HG02623 (cell line): Measurements from ENCODE around the gene HPS5.

Experiments
- ATAC-seq: cut with Tn5 transposase; IDR thresholded peaks from one replicate; pipeline ENCODE4 v1.9.1; 2021; ENCODE audit warnings: moderate library complexity; ENCODE audit not compliant: unreplicated experiment

HPS5 gene

DNA sequence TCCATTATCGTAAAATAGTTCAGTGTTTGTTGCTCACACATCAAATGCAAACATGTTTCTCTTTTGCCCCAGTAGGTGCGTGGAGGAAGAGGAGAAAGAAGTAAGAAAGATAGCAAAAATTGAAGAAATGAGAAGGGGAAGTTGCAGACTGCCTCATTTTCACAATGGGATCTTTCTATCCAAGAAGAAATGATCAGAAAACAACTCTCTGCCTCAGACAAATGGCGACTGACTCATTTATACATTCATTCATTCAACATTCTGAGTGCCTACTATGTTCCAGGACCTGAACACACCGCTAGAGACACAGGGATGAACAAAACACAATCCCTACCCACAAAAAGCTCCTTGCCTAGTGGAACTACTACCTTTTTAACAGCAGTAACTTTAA, 367 bp downstream of the HPS5 start:
- peak; percentile 3 for ATAC-seq

DNA sequence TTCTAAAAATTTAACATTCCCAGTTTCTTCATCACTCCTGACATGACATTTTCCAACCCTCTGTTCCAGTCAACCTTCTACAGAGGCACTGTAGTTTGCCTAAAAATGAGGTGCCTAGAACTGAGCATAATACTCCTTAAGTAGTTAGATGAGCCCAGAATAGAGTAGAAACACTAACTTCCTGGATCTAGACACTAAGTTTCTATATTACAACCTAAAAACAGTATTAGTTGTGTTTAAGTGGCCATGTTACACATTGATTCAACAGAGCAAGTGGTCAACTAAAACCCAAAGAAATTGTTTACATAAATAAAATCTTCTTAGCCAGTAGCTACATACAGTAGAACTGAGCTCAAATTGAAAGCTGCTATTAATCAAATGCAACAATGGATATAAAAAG, 1.3 kb downstream of the HPS5 start:
- no peak for ATAC-seq

DNA sequence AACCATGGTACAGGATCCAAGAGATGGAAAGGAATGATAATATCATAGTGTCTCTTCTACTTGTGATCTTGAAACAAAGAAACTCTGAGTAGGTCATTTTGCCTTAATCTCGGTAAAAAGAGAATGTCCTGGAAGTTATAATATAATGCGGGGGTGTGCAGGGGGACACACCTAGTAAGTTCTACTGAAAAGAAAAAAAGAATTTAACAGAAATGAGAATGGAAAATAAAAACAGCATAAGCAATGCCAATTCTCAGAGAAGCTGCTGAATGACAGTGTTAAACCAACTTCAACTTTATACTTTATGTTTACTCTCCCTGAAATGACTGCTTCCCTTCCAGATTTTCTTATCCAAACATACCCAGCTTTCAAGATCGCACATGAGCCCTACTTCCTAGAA, 2.0 kb downstream of the HPS5 start:
- no peak for ATAC-seq

DNA sequence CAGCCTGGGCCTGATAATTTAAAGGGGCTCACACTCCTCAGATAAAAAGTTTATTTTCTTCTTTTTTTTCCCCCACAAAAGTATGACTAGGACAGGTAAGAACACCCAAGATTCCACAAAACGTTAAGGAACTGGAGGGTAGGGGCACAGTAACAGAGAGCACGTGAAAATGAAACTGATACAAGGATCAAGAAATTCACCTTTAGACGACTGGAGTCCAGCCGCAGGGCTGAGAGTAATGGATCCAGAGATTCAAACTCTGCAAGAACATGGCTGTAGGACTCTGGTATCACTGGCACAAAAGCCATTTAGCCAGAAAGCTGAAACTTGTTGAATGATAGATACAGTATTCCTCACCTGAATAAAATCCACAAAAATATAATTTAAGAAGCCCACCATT, 4.4 kb downstream of the HPS5 start:
- no peak for ATAC-seq

DNA sequence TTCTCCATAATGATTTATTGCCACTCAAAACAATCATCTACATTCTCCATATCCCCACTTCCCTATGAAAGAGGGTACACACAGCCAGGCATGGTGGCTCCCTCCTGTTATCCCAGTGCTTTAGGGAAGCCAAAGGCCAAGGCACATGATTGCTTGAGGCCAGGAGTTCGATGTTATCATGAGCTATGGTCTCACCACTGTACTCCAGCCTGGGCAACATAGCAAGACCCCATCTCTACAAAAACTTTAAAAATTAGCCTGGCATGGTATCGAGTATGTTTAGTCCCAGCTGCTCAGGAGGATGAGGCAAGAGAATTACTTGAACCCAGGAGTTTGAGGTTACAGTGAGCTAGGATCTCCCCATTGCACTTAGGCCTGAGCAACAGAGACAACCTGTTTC, 6.0 kb downstream of the HPS5 start:
- no peak for ATAC-seq

DNA sequence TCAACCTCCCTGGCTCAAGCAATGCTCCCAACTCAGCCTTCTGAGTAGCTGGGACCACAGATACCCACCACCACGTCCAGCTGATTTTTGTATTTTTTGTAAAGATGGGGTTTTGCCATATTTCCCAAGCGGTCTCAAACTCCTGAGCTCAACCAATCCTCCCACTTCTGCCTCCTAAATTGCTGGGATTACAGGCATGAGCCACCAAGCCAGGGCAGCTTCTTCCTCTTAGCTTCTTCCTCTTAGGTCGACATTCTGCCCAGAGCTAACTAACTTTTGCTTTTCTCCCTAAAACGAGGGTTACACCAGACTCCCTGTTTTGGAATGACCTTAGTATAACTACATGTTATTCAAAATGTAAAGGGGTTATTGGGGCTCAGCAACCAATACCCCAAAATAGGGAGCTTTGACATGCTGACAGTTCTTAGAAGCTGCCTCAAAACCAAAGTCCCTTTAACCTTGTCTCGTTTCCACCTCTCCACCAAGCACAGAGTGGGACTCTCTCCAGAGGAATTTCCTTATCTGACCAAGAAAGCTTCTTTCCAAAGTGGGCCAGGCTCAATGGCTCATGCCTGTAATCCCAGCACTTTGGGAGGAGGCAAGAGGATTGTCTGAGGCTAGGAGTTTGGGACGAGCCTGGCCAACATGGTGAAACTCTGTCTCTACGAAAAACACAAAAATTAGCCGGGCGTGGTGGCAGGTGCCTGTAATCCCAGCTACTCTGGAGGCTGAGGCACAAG, 7.0 kb downstream of the HPS5 start:
- ATAC-seq, result no peak

DNA sequence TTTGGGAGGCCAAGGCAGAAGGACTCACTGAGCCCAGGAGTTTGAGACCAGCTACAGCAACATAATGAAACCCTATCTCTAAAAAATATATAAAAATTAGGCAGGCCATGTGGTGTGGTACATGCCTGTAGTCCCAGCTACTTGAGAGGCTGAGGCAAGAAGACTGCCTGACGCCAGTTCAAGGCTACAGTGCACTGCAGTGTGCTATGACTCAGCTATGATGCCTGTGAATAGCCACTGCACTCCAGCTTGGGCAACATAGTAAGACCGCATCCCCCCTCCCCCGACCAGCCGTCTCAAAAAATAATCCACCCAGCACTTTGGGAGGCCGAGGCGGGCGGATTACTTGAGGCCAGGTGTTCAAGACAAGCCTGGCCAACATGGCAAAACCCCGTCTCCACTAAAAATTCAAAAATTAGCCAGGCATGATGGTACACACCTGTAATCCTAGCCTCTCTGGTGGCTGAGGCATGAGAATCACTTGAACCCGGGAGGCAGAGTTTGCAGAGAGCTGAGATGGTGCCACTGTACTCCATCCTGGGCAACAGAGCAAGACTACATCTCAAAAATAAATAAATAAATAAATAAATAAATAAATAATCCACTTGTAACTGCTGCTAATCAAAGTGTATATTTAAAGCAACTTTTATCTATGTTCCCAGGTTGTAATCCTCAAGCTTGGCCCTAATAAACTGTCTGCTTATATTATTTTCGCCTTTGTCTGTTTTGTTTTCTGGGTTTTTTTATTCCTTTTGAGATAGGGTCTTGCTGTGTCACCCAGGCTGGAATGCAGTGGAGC, 7.8 kb downstream of the HPS5 start:
- no peak for ATAC-seq

DNA sequence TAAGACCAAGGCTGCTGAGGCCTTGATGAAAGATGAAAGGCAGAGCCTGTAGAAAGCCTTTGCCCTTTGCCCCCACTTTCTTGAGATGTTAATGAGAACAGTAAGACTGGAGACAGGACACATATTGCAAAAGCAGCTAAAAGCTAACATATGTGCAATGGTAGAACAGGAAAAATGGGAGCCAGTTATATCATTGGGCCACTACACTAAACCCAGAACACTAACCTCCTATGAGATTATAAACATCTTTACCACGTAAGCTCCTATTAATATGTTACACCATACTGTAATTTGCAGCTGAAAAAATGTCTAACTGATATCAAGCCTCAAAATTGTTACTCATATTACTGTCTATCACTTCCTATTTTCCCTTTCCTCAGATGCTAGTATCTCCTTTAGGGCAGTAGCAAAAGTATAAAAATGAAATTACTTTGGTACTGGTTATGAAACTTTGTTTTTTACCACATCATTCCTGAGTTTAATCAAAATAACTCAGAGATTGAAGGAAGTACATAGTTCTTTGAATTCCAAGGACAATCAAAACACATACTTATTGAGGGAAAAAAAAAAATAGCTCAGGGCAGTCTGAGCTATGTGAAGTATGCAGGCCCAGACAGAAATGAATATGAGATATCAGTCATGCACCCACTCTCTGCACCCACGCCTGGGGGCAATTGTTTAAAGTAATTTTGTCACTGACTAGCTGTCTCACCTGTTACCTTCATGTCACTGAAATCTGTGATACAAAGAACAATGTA, 9.1 kb downstream of the HPS5 start:
- ATAC-seq, result no peak

DNA sequence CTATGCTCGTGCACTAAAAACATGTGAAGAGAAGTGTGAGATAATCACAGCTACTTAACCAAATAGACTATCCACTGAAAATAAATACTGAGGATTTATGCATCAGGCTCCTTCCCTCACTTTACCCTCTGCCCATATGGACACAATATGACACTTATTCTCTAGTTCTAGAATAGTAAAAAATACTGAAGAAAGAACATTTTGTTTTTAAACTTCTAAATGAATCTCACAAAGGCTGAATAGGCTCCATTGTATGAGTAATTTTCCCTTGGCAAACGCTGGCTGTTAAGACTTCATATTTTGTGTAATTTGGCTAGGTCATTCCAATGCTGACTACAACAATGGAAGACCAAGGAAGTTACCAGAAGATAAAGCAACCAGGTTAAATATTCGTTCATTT, 9.9 kb downstream of the HPS5 start:
- ATAC-seq, result no peak

DNA sequence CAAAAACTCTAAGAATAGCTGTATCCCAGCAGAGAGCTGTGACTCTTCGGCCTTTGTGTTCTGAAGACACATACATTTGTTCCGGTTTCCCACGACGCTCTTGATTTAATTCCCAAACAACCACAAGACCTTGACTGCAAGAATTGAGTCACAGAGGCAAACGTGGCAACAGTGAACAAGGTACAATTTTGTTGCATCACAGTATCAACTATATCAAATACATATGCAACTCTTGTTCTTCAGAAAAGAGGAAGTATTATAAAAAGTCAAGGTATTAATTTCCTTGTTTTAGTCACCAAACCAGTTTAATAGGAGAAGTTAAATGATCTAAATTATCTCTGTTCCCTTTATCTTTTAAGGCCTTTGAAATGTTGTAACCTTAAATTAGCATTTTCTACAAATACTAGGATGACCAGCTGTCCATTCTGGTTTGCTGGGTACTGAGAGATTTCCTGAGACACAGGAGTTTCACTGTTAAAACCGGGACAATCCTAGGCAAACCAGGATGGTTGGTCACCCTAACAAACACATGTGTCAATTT, 11.1 kb downstream of the HPS5 start:
- no peak for ATAC-seq

DNA sequence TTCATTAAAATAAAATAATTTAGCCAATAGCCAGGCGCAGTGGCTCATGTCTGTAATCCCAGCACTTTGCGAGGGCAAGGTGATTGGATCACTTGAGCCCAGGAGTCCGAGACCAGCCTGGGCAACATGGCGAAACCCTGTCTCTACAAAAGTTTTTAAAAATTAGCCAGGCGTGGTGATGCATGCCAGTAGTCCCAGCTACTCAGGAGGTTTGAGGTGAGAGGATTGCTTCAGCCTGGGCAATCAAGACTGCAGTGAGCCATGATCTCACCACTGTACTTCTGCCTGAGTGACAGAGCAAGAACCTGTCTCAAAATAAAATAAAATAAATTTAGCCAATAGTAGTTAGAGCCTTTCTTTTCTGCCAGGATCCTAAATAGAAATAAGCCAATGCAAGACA, 12.2 kb downstream of the HPS5 start:
- ATAC-seq, result no peak

DNA sequence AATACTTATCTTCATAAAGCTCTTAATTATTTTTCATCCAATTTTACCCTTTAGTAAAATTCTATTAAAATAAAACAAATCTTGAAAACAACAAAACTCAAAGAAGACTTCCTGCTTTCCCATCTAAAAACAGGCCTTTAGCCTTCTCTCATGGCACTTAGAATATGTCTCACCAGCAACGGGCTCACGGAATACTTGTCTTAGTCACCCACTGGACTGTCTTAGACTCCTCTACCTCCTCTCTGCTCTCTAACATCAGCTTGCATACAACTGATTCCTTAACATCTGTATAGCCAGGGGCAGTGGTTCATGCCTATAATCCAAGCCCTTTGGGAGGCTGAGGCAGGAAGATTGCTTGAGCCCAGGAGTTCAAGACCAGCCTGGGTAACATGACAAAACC, 13.7 kb downstream of the HPS5 start:
- ATAC-seq, result no peak

DNA sequence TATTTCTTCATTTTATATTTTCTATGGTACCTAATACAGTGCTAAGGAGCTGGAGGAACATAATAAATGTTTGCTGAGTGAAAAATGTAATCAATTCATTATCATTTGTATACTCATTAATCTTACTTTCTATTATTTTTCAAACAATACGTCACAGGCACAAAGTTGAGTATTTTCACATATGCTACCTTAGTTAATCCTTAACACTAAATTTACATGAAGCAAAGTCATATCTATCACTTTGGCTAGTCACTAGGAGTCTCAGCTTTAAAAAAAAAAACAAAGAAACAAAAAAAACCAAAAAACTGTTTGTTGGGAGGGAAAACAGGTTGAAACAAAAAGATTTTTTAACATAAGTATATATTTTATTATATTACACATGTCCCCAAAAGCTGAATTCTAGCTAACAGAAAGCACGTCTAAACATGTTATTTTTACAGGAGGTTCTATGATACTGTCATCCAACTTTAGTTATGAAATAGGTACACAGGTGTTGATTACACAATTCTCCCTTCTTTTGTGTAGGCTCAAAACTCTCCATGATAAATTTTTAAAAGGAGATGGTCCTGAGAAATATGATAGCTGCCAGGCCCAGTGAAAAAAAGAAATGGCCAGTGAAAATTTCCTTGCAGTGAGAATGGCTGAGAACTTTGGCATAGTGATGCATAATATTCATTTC, 14.3 kb downstream of the HPS5 start:
- no peak for ATAC-seq

DNA sequence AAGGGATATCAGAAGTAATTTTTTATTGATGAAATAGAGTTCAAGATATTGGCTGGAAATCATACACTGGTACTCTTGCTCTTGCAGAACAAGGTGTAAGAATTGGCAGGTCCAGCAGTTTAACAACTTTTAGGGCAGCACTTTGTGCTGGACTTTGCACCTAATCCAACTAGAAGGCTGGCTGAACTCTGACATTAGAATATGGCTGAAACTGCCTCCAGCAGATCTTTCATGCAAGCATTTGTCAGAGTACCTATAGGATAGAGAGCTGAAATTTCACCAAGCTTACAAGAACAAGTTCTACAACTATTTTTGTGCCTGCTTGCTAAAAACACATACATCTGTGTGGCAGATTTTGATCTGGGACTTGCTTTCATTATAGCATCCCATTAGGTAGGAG, 17.2 kb downstream of the HPS5 start:
- ATAC-seq, result no peak

DNA sequence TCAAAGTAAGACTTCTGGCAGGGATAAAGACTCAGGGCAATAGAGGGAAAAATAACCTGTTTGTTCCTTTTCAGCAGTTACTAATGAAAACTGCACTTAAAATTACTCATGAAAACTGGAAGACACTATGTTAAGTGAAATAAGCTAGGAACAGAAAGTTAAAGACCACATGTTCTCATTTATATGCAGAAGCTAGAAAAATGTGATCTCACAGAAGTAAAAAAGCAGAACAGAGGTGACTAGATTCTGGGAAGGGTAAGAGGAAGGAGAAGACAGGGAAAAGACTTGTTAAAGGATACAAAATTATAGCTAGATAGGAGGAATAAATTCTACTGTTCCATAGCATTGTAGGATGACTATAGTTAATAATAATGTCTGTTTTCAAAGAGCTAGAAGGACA, 22.2 kb downstream of the HPS5 start:
- no peak for ATAC-seq

DNA sequence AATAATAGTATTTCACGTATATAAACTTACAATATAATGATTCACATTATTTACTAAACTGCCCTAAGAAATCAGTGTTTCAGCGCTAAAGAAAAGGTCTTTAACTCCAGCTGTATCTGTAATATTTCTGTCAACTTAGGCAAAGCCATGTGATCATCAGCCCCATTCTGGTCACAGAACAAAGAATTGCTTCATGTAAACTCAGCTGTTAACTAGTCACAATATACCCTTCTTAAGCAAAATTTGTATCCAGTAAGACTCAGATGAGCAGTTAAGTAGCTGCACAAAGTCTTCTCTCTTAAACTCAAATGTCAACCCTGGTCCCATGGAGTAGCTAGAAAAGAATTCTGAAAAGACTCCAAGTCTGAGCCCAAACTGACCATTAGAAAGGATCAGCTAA, 26.6 kb downstream of the HPS5 start:
- ATAC-seq, result no peak

DNA sequence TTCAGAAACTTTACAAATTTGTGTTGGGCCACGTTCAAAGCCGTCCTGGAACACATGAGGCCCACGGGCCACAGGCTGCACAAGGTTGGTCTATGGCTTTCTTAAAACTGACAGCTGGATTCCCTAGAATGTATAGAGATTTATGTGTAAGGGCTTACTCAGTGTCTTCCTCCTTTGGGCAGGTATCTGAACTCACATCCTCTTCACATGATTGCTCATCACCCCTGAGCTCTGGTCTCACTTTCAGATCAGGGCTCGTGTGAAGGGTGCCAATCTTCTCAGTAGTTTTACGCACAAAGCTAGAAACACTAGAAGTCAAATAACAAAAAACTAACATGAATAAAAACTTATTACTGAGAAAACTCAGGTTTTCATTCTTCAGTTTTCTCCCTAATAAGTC, 27.1 kb downstream of the HPS5 start:
- ATAC-seq, result no peak

DNA sequence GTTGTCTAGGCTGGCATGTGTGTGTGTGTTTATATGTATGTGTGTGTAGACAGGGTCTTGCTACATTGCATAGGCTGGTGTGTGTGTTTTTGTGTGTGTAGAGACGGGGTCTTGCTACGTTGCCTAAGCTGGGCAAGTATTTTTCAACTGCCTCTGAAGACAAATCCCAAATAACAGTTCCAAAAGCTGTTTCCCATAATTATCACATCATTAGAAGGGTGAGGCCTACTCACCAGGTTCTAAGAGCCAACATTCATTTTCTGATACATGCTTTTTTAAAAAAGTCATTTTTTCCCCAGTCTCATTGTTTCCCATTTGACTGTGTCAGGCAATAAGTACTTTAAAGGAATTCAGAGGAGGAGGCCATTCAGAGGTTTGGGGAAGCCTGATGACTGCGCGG, 33.0 kb downstream of the HPS5 start:
- ATAC-seq, result no peak

DNA sequence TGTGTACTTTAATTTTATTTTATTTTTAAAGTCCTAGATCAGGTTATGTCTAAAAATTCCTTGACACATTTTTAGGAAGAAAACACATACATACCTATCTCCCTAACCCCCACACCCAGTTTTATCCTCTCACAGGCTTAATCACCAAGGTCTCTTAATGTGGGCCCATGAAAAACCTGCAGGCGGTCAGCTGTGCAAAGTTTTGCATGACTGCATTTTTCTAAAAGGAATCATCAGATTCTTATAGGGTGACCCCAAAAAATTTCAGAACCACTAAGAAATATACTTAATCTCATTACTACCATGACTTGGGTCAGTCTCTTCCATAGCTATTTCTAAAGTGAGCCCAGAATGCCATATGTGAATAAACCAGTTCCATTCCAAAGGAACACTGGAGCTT, 36.1 kb downstream of the HPS5 start:
- no peak for ATAC-seq

DNA sequence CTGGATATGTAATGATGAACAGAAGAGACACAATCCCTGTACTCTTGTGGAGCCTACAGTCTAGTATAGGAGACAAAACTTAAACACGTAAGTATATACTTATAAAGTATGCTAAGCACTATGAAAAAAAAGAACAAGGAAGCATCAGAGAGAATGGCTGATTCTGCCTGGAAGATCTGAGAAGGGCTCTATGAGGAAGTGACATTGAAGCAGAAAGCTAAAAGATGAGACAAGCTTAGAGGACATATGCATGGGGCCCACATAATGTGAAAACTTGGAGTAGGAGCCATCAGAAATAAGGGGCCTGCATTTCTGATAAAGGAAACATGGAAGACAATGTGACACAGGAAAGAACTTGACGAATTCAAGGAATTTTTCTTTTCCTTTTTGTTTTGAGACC, 39.3 kb downstream of the HPS5 start:
- ATAC-seq, result no peak

DNA sequence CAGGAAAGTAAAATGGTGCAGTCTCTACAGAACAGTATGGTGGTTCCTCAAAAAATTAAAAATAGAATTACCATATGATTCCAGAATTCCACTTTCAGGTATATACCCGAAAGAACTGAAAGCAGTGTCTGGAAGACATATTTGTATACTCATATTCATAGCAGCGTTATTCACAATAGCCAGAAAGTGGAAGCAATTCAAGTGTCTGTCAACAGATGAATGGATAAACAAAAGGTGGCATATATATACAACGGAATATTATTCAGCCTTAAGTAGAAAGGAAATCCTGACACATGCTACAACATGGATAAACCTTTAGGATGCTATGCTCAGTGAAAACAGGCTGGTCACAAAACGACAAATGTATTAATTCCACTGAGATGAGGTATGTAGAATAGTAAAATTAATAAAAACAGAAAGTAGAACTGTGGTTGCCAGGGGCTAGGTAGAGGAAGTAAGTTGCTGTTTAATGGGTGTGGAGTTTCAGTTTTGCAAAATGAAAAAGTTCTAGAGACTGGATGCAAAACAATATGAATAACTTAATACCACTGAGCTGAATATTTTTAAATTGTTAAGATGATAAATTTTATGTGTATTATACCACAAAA, 41.4 kb downstream of the HPS5 start:
- ATAC-seq, result peak; percentile 83
